Liver (tissue), 9 donors: ENCODE measurements around the gene IGLL5. TPM values are rescaled to one million over a fixed set of nuclear protein-coding genes. Genes with fewer than 3 reads are reported as not detected.

Experiments
- DNase-seq: peaks from one replicate; pipeline ENCODE4 v3.0.0-alpha.2; 2017; ENCODE audit warnings: low spot score
- H3K27ac ChIP-seq, 2 donors: one replicate each; pipeline ENCODE4 v1.7.0; 2013; ENCODE audit warnings: inconsistent platforms in 2 of 2, low read length in 2 of 2, control low read depth in 1 of 2, low read depth in 1 of 2, mild to moderate bottlenecking in 1 of 2
- H3K27me3 ChIP-seq, 4 donors: one replicate each; pipeline versions ENCODE4 v1.6.1 to v1.7.0; 2013; ENCODE audit warnings: low read length in 3 of 4, inconsistent platforms in 1 of 4, mild to moderate bottlenecking in 1 of 4, moderate library complexity in 1 of 4; ENCODE audit not compliant: control insufficient read depth in 4 of 4, insufficient read depth in 4 of 4
- H3K36me3 ChIP-seq, 4 donors: one replicate each; pipeline versions ENCODE4 v1.6.1 to v1.7.0; 2013; ENCODE audit warnings: low read length in 3 of 4, mild to moderate bottlenecking in 3 of 4, low read depth in 1 of 4, moderate library complexity in 1 of 4; ENCODE audit not compliant: control insufficient read depth in 4 of 4, insufficient read depth in 3 of 4
- H3K4me1 ChIP-seq, 4 donors: one replicate each; pipeline versions ENCODE4 v1.6.1 to v1.7.0; 2013; ENCODE audit warnings: low read length in 3 of 4, mild to moderate bottlenecking in 3 of 4, moderate library complexity in 1 of 4; ENCODE audit not compliant: control insufficient read depth in 4 of 4, insufficient read depth in 4 of 4
- H3K4me3 ChIP-seq, 3 donors: one replicate each; pipeline versions ENCODE4 v1.6.1 to v1.7.0; 2013; ENCODE audit warnings: low read length in 3 of 3, control low read depth in 1 of 3, low read depth in 1 of 3, mild to moderate bottlenecking in 1 of 3
- H3K9ac ChIP-seq, 2 donors: one replicate each; pipeline ENCODE4 v1.7.0; 2013; ENCODE audit warnings: low read length in 2 of 2, mild to moderate bottlenecking in 2 of 2, moderate library complexity in 2 of 2, control low read depth in 1 of 2, low read depth in 1 of 2
- H3K9me3 ChIP-seq, 4 donors: one replicate each; pipeline versions ENCODE4 v1.6.1 to v1.7.0; 2013; ENCODE audit warnings: low read length in 3 of 4; ENCODE audit not compliant: control insufficient read depth in 4 of 4
- ATF3 ChIP-seq: IDR thresholded peaks from 2 replicates; pipeline ENCODE4 v1.6.1; 2016; ENCODE audit warnings: antibody characterized with exemption
- CTCF ChIP-seq: fragments of 150-350 bp; IDR thresholded peaks from 2 replicates; pipeline ENCODE4 v1.5.1; 2017; ENCODE audit warnings: improper control_type of control experiment, low read depth, low read length; ENCODE audit not compliant: missing input control
- EGR1 ChIP-seq, 2 donors: IDR thresholded peaks; 2 replicates each; pipeline ENCODE4 v1.6.1; 2016 to 2018; ENCODE audit warnings: antibody characterized with exemption in 2 of 2, low read depth in 2 of 2
- FOXA1 ChIP-seq: IDR thresholded peaks from 2 replicates; pipeline ENCODE4 v1.6.1; 2016; ENCODE audit warnings: antibody characterized with exemption
- FOXA2 ChIP-seq: IDR thresholded peaks from 2 replicates; pipeline ENCODE4 v1.6.1; 2016; ENCODE audit warnings: antibody characterized with exemption
- GABPA ChIP-seq, 2 donors: IDR thresholded peaks in 1 of 2; conservative IDR thresholded peaks in 1 of 2; 2 replicates each; pipeline ENCODE4 v1.6.1; 2016; ENCODE audit warnings: antibody characterized with exemption in 2 of 2, mild to moderate bottlenecking in 1 of 2, moderate library complexity in 1 of 2
- HNF4A ChIP-seq, 2 donors: conservative IDR thresholded peaks; 2 replicates each; pipeline ENCODE4 v1.6.1; 2016; ENCODE audit warnings: antibody characterized with exemption in 2 of 2, mild to moderate bottlenecking in 2 of 2
- HNF4G ChIP-seq: IDR thresholded peaks from 2 replicates; pipeline ENCODE4 v1.6.1; 2016; ENCODE audit warnings: antibody characterized with exemption
- JUND ChIP-seq, 2 donors: IDR thresholded peaks; 2 replicates each; pipeline ENCODE4 v1.6.1; 2016; ENCODE audit warnings: antibody characterized with exemption in 2 of 2
- MAX ChIP-seq: IDR thresholded peaks from 2 replicates; pipeline ENCODE4 v1.6.1; 2016; ENCODE audit warnings: antibody characterized with exemption
- NR2F2 ChIP-seq: IDR thresholded peaks from 2 replicates; pipeline ENCODE4 v1.6.1; 2016; ENCODE audit warnings: antibody characterized with exemption
- RAD21 ChIP-seq, 2 donors: IDR thresholded peaks; 2 replicates each; pipeline ENCODE4 v1.6.1; 2016; ENCODE audit warnings: antibody characterized with exemption in 2 of 2, mild to moderate bottlenecking in 2 of 2
- RXRA ChIP-seq, 2 donors: IDR thresholded peaks; 2 replicates each; pipeline ENCODE4 v1.6.1; 2017 to 2018; ENCODE audit warnings: antibody characterized with exemption in 2 of 2, mild to moderate bottlenecking in 1 of 2
- SP1 ChIP-seq: IDR thresholded peaks from 2 replicates; pipeline ENCODE4 v1.6.1; 2018; ENCODE audit warnings: antibody characterized with exemption, mild to moderate bottlenecking
- TAF1 ChIP-seq: conservative IDR thresholded peaks from 2 replicates; pipeline ENCODE4 v1.6.1; 2016; ENCODE audit warnings: antibody characterized with exemption, mild to moderate bottlenecking
- YY1 ChIP-seq: IDR thresholded peaks from 2 replicates; pipeline ENCODE4 v1.6.1; 2016; ENCODE audit warnings: antibody characterized with exemption, mild to moderate bottlenecking
- ZBTB33 ChIP-seq: IDR thresholded peaks from 2 replicates; pipeline ENCODE4 v1.6.1; 2016; ENCODE audit warnings: antibody characterized with exemption
- WGBS: extraction: QIAGEN DNeasy Blood & Tissue Kit; methylation state at CpG from one replicate; pipeline ENCODE4 v1.1.7; 2013; 5-methylcytosine and 5-hydroxymethylcytosine counted together
- polyA plus RNA-seq, 2 donors: library from polyadenylated mRNA; stranded (reverse) in 1 of 2; unstranded in 1 of 2; fragments of 200-250 nt in 1 of 2; fragments of >200 nt in 1 of 2; fragmentation: Nextera tagmentation in 1 of 2; extraction: Ambion mirVana in 1 of 2; gene quantifications; one replicate each; pipeline versions ENCODE4 v1.2.1 to v1.2.3, GENCODE V29; 2013 to 2015
- total RNA-seq, 2 donors: library from RNA; depleted of rRNA; stranded (reverse); fragments of >200 nt; gene quantifications; one replicate each; pipeline ENCODE4 v1.2.3, GENCODE V29; 2014
- donor health status: healthy.
- donor health status: healthy.
- donor health status: healthy.
- donor health status: healthy.
- donor health status: healthy.

The IGLL5 gene
- total and polyA plus RNA-seq, 4 donors, result 1.3 to 13.4 (median 3.4) TPM

GRCh38 chr22:22872722-22873708 is 14.6 kb upstream of the IGLL5 start:
- TF ChIP-seq HNF4A (conservative IDR thresholded peaks at IDR 0.05) (no peak), GABPA (IDR thresholded peaks at IDR 0.05 in 1 of 2, conservative IDR thresholded peaks at IDR 0.05 in 1 of 2) (no peak), SP1 (no peak), HNF4G (no peak), FOXA2 (no peak), ATF3 (no peak), NR2F2 (no peak), YY1 (no peak), ZBTB33 (no peak), JUND (IDR thresholded peaks at IDR 0.05) (no peak), FOXA1 (no peak), EGR1 (IDR thresholded peaks at IDR 0.05; ENCODE audit: low read depth in 2 of 2) (no peak)
- Histone ChIP-seq H3K9ac (no peak overlapping the region), H3K27ac (no peak overlapping the region), H3K9me3 (peaks cover 0 to 3% (median 0%) of the 10 kb centered on the region in 4 donors), H3K4me1 (no peaks in the 10 kb centered on the region), H3K27me3 (peaks cover 0 to 3% (median 0%) of the 10 kb centered on the region in 4 donors), H3K4me3 (no peak overlapping the region), H3K36me3 (no peaks in the 10 kb centered on the region)
- no peak for DNase-seq
- WGBS, result 76% methylated on average over 8 of the region's 8 CpGs

- TF ChIP-seq RXRA (IDR thresholded peaks at IDR 0.05), result no peak
- no peak for TF ChIP-seq FOXA2
- peak; percentile 82 to 84 for TF ChIP-seq RAD21 (IDR thresholded peaks at IDR 0.05)
- no peak for TF ChIP-seq YY1
- TF ChIP-seq CTCF, result peak; percentile 79
- no peak for TF ChIP-seq MAX
- TF ChIP-seq TAF1, result no peak
Measured at GRCh38 chr22:22877523-22878210, 9.9 kb upstream of the IGLL5 start.

More at GRCh38 chr22:22877523-22878210, 9.9 kb upstream of the IGLL5 start:
- Histone ChIP-seq H3K36me3 (no peaks in the 10 kb centered on the region), H3K9me3 (peaks cover 0 to 3% (median 0%) of the 10 kb centered on the region in 4 donors), H3K4me3 (no peak overlapping the region), H3K9ac (no peak overlapping the region), H3K27ac (no peak overlapping the region), H3K4me1 (no peaks in the 10 kb centered on the region), H3K27me3 (no peaks in the 10 kb centered on the region)
- peak; percentile 68 for DNase-seq
- 10% methylated on average over 7 of the region's 7 CpGs for WGBS
